Epithelial cell of esophagus (primary cell): ENCODE measurements around the gene MYCT1.
A peak's percentile ranks its signal among the peaks of the same experiment; 100 is the strongest.

Experiments used
- DNase-seq: peaks from one replicate; pipeline ENCODE4 v3.0.0; 2010; ENCODE audit warnings: low read depth
- H3K4me3 ChIP-seq: 2 replicates; pipeline ENCODE4 v1.5.1; 2011; ENCODE audit warnings: mild to moderate bottlenecking, low read length, control low read depth
- TF ChIP-seq, protein P1 (sequence below): IDR thresholded peaks from 2 replicates; pipeline ENCODE4 v1.5.1; 2011; ENCODE audit warnings: low read depth, mild to moderate bottlenecking, low read length, control low read depth, inconsistent platforms; ENCODE audit not compliant: insufficient read depth; ENCODE audit errors: missing control alignments

The MYCT1 gene

DNA sequence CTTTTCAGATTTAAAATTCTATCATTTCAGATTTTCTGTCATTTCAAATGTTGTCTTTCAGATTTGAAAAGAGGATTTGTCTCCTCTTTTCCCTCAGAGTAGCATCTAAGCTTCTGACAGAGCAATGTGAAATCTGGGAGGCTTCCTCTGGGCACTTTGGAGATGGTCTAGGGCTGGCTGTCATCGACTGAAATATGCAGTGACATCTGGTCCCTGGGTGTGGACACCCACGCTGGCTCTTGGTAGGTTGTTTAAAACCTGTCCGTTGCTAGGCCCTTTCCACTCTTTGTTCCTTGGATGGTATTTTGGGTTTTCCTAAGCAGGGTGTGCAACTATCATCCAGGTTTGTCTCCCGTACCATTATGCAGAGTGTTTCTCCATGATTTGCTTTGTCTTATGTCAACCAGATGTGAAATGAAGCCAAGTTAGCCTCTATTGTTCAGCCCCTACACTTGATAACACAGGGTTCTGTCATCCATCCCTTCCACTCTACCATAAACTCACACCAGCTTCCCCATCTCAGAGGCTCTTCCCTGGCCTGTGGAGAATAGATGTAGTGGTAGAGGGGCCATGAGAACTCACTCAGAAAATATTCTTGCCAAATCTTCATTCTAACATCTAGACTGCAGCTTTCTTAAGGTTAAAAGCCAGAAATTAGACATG is 47.9 kb downstream of the MYCT1 start:
- no peak for DNase-seq
- TF ChIP-seq, protein P1, sequence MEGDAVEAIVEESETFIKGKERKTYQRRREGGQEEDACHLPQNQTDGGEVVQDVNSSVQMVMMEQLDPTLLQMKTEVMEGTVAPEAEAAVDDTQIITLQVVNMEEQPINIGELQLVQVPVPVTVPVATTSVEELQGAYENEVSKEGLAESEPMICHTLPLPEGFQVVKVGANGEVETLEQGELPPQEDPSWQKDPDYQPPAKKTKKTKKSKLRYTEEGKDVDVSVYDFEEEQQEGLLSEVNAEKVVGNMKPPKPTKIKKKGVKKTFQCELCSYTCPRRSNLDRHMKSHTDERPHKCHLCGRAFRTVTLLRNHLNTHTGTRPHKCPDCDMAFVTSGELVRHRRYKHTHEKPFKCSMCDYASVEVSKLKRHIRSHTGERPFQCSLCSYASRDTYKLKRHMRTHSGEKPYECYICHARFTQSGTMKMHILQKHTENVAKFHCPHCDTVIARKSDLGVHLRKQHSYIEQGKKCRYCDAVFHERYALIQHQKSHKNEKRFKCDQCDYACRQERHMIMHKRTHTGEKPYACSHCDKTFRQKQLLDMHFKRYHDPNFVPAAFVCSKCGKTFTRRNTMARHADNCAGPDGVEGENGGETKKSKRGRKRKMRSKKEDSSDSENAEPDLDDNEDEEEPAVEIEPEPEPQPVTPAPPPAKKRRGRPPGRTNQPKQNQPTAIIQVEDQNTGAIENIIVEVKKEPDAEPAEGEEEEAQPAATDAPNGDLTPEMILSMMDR, result no peak
- H3K4me3 ChIP-seq, result no peak overlapping the region

DNA sequence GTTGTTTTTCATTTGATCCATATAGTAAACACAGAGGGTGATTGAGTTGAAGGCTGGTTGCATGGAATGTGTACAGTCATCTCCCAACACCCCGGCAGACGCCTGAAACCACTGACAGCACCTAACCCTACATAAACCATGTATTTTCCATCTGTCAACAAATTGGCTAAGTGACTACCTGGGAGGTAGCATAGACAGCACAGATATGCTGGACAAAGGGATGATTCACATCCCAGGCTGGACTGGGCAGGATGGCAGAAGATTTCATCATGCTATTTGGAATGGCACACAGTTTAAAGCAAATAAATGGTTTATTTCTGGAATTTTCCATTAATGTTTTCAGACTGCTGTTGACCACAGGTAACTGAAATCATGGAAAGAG is 48.5 kb downstream of the MYCT1 start:
- H3K4me3 ChIP-seq, result no peak overlapping the region
- TF ChIP-seq, protein P1, result no peak
- DNase-seq, result peak; percentile 95

DNA sequence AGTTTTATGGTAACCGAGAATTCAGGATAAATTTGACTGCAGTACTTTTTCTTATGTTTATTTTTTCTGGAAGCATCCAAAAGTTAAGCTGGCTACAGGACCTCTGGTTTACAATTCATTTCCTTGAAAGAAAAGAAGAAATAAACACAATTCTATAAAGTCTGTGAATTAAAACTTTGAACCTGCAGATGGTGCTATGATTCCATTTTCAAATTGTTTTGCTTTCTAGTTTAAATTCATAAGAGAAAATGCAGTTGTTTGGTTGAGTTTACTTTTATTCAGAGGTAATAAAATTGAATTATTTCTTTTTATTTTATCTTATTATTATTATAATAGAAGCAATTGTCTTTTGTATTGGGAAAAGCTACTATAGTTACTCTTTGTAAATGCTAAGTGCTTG is 51.1 kb downstream of the MYCT1 start:
- H3K4me3 ChIP-seq, result no peak overlapping the region
- TF ChIP-seq, protein P1, result peak; percentile 30
- peak; percentile 36 for DNase-seq

DNA sequence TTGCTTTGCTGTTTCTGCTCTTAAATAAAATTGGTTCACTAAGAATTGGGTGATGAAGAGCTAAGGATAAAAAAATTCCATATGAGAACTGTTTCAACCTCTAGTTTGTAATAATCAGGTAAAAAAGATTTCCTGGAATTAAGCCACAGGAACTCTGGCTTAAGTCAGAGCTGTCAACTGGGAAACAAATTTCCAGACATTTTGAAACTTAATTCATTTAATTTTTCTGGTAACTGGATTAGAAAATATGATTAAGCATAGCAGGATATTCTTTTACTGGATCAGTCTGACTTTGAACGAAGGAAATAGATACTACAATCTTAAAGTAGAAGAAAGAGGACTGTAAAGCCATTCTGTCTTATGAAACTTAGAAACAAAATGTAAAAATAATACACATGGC is 51.6 kb downstream of the MYCT1 start:
- TF ChIP-seq, protein P1, result no peak
- DNase-seq, result no peak
- no peak overlapping the region for H3K4me3 ChIP-seq

DNA sequence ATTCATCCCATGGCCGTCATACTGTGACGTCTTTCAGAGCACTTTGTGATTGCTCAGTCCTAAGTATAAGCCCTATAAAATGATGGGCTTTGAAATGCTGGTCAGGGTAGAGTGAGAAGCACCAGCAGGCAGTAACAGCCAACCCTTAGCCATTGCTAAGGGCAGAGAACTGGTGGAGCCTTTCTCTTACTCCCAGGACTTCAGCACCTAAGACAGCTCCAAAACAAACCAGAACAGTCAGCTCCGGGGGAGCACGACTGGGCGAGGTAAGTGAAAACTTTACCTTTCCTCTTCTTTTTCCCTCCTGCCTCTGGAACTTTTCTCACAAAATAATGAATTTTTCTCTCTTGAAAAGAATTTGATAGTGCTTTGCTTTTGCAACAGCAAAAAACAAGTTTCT is 53.0 kb downstream of the MYCT1 start, which contains the start of gene VIP:
Gene VIP, plus strand, starts transcription at position 104 of the 400 bp plus-strand sequence. CDS start 1,381 bp downstream, outside the sequence.
- TF ChIP-seq, protein P1, result no peak
- no peak within 1 kb of the TSS for H3K4me3 ChIP-seq
- peak; percentile 66 for DNase-seq

DNA sequence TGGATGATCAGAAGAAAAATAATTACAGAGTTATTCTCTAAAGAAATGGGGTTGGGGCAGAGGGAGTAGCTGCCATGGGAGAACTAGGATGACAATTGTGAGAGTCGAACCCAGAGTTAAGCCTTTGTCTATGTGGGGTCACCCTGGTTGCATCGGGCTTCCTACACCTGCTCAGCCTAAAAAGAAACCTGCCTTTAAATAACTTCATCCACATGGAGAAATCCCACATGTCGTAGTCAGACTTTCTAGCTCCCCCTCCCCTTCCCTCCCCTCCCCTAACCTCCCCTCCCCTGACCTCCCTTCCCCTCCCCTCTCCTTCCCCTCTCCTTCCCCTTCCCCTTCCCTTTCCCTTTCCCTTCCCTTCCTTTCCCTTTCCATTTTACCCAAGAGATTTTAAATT is 67.6 kb downstream of the MYCT1 start:
- no peak for DNase-seq
- TF ChIP-seq, protein P1, result no peak
- H3K4me3 ChIP-seq, result no peak overlapping the region

DNA sequence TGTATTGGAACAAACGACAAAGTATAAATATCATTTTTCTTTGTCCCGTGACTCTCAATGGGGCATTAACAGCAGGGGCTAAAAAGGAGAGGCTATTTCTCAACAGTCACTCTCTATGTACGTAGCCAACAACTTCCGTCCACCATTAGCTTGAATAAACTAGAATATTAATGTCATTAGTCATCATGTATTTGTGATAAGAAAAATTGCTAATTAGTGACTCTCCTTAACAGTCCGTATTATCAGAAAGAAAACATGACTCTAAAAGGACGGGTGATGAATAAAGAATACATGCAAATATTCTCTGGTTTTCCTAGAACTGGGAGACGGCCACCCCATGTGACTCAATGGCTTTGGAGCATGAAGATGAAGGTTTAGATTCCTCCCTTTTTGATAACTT is 71.5 kb downstream of the MYCT1 start:
- TF ChIP-seq, protein P1, result no peak
- no peak overlapping the region for H3K4me3 ChIP-seq
- no peak for DNase-seq
